Large intestine (tissue), 3 donors: ENCODE measurements around the gene PATL2. TPM values are rescaled to one million over a fixed set of nuclear protein-coding genes. Genes with fewer than 3 reads are reported as not detected.

ENCODE experiments used
- DNase-seq, 2 donors: peaks; one replicate each; pipeline versions ENCODE4 v3.0.0 to v3.0.0-alpha.2; 2013
- H3K27ac ChIP-seq: one replicate; pipeline ENCODE4 v1.5.1; 2013; ENCODE audit warnings: low read length
- H3K27me3 ChIP-seq: 2 replicates; pipeline ENCODE4 v1.6.1; 2013; ENCODE audit warnings: low read length; ENCODE audit not compliant: control insufficient read depth, insufficient read depth
- H3K36me3 ChIP-seq: 2 replicates; pipeline ENCODE4 v1.6.1; 2013; ENCODE audit warnings: low read length; ENCODE audit not compliant: control insufficient read depth, insufficient read depth
- H3K4me1 ChIP-seq: one replicate; pipeline ENCODE4 v1.6.1; 2013; ENCODE audit warnings: low read length; ENCODE audit not compliant: control insufficient read depth, insufficient read depth
- H3K4me3 ChIP-seq: one replicate; pipeline ENCODE4 v1.5.1; 2013; ENCODE audit warnings: low read length
- H3K9me3 ChIP-seq: one replicate; pipeline ENCODE4 v1.6.1; 2013; ENCODE audit warnings: mild to moderate bottlenecking, low read depth, low read length, moderate library complexity; ENCODE audit not compliant: control insufficient read depth
- WGBS: methylation state at CpG from one replicate; pipeline ENCODE4 v1.1.5; 2013; ENCODE audit warnings: low lambda C conversion rate; ENCODE audit not compliant: insufficient coverage; 5-methylcytosine and 5-hydroxymethylcytosine counted together
- polyA plus RNA-seq: library from polyadenylated mRNA; unstranded; fragments of 120-200 nt; gene quantifications from one replicate; pipeline ENCODE4 v1.2.1, GENCODE V29; 2013

Gene PATL2
- polyA plus RNA-seq, 1 donor = 2.3 TPM

DNA sequence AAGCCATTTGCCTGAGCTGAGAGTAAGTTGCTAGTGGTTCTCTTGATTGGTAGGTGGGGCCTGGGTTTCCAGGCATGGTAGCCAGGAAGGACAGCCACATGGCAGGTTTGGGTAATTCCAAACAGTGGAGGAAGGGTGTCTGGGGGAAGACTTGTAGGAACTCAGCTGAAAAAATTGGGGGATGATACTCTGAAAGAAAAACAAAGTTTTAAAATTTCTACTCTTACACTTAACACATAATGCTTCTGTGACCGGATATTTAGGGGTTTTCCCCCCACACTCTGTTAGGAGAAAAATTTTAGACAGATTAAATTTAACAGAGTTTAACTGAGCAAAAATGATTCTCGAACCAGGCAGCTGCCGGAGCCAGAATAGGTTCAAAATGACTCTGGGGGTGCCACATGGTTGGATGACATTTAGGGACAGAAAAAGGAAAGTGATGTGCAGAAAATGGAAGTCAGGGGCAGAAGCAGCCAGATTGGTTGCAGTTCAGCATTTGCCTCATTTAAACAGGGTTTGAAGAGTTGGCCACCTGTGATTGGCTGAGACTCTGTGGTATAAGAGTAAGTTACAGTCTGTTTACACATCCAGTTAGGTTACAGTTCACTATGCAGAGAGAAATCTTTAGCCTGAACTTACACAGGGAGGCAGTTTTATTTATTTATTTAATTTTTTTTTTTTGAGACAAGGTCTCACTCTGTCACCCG, 8.3 kb upstream of the PATL2 start:
- no peaks in the 10 kb centered on the region for H3K4me1 ChIP-seq
- no CpG with 5 or more reads among the region's 4 CpGs for WGBS
- peak in 1 of 2 donors; percentile 40 for DNase-seq
- H3K36me3 ChIP-seq = peaks cover 42% of the 10 kb centered on the region
- H3K4me3 ChIP-seq = no peak overlapping the region
- no peaks in the 10 kb centered on the region for H3K27me3 ChIP-seq
- peaks cover 7% of the 10 kb centered on the region for H3K9me3 ChIP-seq
- H3K27ac ChIP-seq = no peak overlapping the region

DNA sequence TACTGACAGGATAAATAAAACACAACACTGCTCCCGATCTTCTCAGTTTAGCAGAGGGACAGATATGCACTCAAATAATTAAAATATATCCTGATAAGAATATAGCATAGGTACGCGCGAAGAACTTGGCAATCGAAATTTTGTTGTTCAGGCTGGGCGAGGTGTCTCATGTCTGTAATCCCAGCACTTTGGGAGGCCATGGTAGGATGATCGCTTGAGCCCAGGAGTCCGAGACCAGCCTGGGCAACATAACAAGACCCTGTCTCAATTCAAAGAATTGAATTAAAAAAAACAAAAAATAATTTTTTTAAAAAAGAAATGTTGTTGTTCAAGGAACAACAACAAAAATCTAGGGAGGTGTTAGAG, 7.8 kb upstream of the PATL2 start:
- no peaks in the 10 kb centered on the region for H3K4me1 ChIP-seq
- H3K4me3 ChIP-seq = no peak overlapping the region
- 100% methylated on average over 4 of the region's 8 CpGs for WGBS
- peaks cover 7% of the 10 kb centered on the region for H3K9me3 ChIP-seq
- DNase-seq = no peak
- no peaks in the 10 kb centered on the region for H3K27me3 ChIP-seq
- H3K27ac ChIP-seq = no peak overlapping the region
- peaks cover 42% of the 10 kb centered on the region for H3K36me3 ChIP-seq

DNA sequence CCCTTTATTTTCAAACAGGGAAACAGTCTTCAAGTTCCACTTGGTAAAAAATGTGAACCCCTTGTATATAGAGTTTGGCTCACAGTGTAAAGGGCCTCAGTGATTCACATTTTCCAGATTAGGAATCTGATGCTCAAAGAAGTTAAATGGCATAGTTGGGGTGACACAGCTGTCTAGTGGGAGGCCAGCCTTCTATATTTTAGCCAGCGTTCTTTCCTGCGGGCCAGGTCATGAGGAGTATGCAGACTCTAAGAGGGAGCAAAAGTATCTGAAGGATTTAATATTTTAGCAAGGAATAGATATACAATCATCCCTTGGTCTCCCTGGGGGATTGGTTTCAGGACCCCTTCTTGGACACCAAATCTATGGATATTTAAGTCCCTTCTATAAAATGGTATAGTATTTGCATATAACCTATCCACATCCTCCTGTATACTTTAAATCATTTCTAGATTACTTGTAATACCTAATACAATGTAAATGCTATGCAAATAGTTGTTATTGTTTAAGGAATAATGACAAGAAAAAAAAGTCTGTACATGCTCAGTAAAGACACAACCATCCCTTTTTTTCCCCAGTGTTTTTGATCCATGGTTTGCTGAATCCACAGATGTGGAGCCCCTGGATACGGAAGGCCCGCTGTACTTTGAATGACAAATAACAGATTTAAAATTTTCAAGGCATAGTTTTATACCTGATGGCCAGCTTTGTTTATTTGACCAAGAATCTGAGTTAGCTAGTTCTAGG, 7.2 kb upstream of the PATL2 start:
- Histone ChIP-seq H3K4me3 (no peak overlapping the region), H3K27ac (no peak overlapping the region), H3K36me3 (peaks cover 42% of the 10 kb centered on the region), H3K27me3 (no peaks in the 10 kb centered on the region), H3K4me1 (no peaks in the 10 kb centered on the region), H3K9me3 (peaks cover 7% of the 10 kb centered on the region)
- WGBS = no CpG with 5 or more reads among the region's 4 CpGs
- no peak for DNase-seq

DNA sequence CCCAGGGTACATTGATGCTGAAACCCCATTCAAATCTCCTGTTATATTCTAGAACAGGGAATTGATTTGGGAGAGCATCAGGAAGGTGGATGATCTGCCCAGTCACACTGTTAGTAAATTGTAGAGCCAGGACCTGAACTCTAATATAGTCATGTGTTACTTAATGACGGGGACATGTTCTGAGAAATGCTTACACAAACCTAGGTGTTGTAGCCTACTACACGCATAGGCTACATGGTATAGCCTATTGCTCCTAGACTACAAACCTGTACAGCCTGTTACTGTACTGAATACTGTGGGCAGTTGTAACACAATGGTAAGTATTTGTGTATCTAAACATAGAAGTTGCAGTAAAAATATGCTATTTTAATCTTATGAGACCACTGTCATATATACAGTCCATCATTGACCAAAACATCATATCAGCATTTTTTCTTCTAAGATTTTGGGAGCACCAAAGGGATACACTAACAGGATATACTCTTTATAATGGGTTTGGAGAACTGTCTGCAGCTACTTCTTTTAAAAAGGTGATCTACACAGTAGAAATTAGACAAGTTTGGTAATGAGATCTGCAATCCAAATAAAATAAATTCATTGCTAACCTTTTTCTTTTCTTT, 6.0 kb upstream of the PATL2 start:
- H3K4me1 ChIP-seq = peaks cover 4% of the 10 kb centered on the region
- H3K9me3 ChIP-seq = peaks cover 7% of the 10 kb centered on the region
- peaks cover 42% of the 10 kb centered on the region for H3K36me3 ChIP-seq
- no peak overlapping the region for H3K4me3 ChIP-seq
- no peak for DNase-seq
- no CpG with 5 or more reads among the region's 2 CpGs for WGBS
- no peak overlapping the region for H3K27ac ChIP-seq
- no peaks in the 10 kb centered on the region for H3K27me3 ChIP-seq

DNA sequence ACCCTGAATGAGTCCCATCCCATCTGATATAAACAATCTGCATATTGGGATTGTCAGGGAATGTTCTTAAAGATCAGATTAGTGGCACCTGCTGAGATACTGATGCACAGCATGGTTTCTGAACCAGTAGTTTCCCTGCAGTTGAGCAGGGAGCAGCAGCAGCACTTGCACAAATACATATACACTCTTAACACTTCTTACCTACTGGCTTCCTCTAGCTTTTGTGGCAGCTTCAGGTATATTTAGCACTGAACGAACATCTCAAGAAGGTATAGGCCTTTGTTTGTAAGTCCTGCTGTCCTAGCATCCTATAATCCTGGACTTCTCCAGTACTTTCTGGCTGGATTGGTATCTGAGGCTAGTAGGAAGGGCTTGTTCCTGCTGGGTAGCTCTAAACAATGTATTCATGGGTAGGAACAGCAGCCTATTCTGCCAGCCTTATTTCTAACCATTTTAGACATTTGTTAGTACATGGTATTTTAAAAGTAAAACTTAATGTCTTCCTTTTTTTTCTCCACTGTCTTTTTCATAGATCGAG, 4.7 kb upstream of the PATL2 start:
- no CpG with 5 or more reads among the region's 2 CpGs for WGBS
- H3K4me3 ChIP-seq = no peak overlapping the region

DNA sequence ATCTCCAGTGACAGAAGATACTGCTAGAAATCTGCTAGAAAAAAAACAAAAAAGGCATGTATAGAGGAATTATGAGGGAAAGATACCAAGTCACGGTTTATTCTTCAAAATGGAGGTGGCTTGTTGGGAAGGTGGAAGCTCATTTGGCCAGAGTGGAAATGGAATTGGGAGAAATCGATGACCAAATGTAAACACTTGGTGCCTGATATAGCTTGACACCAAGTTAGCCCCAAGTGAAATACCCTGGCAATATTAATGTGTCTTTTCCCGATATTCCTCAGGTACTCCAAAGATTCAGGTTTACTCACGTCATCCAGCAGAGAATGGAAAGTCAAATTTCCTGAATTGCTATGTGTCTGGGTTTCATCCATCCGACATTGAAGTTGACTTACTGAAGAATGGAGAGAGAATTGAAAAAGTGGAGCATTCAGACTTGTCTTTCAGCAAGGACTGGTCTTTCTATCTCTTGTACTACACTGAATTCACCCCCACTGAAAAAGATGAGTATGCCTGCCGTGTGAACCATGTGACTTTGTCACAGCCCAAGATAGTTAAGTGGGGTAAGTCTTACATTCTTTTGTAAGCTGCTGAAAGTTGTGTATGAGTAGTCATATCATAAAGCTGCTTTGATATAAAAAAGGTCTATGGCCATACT, 4.1 kb upstream of the PATL2 start:
- Histone ChIP-seq H3K36me3 (peaks cover 42% of the 10 kb centered on the region), H3K4me3 (no peak overlapping the region), H3K27ac (no peak overlapping the region), H3K27me3 (no peaks in the 10 kb centered on the region), H3K4me1 (peaks cover 5% of the 10 kb centered on the region), H3K9me3 (peaks cover 7% of the 10 kb centered on the region)
- WGBS = 93% methylated on average over 3 of the region's 6 CpGs
- no peak for DNase-seq

More for the DNA sequence above, 4.7 kb upstream of the PATL2 start:
- Histone ChIP-seq H3K9me3 (peaks cover 7% of the 10 kb centered on the region), H3K36me3 (peaks cover 42% of the 10 kb centered on the region), H3K27me3 (no peaks in the 10 kb centered on the region), H3K27ac (no peak overlapping the region), H3K4me1 (peaks cover 4% of the 10 kb centered on the region)
- no peak for DNase-seq

DNA sequence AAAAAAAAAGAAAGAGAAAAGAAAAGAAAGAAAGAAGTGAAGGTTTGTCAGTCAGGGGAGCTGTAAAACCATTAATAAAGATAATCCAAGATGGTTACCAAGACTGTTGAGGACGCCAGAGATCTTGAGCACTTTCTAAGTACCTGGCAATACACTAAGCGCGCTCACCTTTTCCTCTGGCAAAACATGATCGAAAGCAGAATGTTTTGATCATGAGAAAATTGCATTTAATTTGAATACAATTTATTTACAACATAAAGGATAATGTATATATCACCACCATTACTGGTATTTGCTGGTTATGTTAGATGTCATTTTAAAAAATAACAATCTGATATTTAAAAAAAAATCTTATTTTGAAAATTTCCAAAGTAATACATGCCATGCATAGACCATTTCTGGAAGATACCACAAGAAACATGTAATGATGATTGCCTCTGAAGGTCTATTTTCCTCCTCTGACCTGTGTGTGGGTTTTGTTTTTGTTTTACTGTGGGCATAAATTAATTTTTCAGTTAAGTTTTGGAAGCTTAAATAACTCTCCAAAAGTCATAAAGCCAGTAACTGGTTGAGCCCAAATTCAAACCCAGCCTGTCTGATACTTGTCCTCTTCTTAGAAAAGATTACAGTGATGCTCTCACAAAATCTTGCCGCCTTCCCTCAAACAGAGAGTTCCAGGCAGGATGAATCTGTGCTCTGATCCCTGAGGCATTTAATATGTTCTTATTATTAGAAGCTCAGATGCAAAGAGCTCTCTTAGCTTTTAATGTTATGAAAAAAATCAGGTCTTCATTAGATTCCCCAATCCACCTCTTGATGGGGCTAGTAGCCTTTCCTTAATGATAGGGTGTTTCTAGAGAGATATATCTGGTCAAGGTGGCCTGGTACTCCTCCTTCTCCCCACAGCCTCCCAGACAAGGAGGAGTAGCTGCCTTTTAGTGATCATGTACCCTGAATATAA, 2.2 kb upstream of the PATL2 start:
- Histone ChIP-seq H3K9me3 (peaks cover 7% of the 10 kb centered on the region), H3K27ac (peak overlapping the region; percentile 100), H3K4me1 (peaks cover 12% of the 10 kb centered on the region), H3K4me3 (peak overlapping the region; percentile 95), H3K27me3 (no peaks in the 10 kb centered on the region), H3K36me3 (peaks cover 34% of the 10 kb centered on the region)
- peak in 1 of 2 donors; percentile 18 for DNase-seq
- WGBS = no CpG with 5 or more reads among the region's 5 CpGs

DNA sequence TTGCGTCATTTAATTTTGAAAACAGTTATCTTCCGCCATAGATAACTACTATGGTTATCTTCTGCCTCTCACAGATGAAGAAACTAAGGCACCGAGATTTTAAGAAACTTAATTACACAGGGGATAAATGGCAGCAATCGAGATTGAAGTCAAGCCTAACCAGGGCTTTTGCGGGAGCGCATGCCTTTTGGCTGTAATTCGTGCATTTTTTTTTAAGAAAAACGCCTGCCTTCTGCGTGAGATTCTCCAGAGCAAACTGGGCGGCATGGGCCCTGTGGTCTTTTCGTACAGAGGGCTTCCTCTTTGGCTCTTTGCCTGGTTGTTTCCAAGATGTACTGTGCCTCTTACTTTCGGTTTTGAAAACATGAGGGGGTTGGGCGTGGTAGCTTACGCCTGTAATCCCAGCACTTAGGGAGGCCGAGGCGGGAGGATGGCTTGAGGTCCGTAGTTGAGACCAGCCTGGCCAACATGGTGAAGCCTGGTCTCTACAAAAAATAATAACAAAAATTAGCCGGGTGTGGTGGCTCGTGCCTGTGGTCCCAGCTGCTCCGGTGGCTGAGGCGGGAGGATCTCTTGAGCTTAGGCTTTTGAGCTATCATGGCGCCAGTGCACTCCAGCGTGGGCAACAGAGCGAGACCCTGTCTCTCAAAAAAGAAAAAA, 1.4 kb upstream of the PATL2 start:
- Histone ChIP-seq H3K27ac (peak overlapping the region; percentile 100), H3K36me3 (peaks cover 28% of the 10 kb centered on the region), H3K9me3 (peaks cover 4% of the 10 kb centered on the region), H3K27me3 (no peaks in the 10 kb centered on the region), H3K4me1 (peaks cover 19% of the 10 kb centered on the region), H3K4me3 (peak overlapping the region; percentile 95)
- 66% methylated on average over 7 of the region's 24 CpGs for WGBS
- DNase-seq = peak; percentile 82 to 87

DNA sequence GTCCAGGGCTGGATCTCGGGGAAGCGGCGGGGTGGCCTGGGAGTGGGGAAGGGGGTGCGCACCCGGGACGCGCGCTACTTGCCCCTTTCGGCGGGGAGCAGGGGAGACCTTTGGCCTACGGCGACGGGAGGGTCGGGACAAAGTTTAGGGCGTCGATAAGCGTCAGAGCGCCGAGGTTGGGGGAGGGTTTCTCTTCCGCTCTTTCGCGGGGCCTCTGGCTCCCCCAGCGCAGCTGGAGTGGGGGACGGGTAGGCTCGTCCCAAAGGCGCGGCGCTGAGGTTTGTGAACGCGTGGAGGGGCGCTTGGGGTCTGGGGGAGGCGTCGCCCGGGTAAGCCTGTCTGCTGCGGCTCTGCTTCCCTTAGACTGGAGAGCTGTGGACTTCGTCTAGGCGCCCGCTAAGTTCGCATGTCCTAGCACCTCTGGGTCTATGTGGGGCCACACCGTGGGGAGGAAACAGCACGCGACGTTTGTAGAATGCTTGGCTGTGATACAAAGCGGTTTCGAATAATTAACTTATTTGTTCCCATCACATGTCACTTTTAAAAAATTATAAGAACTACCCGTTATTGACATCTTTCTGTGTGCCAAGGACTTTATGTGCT, 721 bp upstream of the PATL2 start:
- H3K4me1 ChIP-seq = peaks cover 22% of the 10 kb centered on the region
- peaks cover 22% of the 10 kb centered on the region for H3K36me3 ChIP-seq
- peak overlapping the region; percentile 100 for H3K27ac ChIP-seq
- H3K27me3 ChIP-seq = no peaks in the 10 kb centered on the region
- H3K9me3 ChIP-seq = peaks cover 2% of the 10 kb centered on the region
- H3K4me3 ChIP-seq = peak overlapping the region; percentile 95
- peak; percentile 63 to 87 for DNase-seq
- WGBS = 0% methylated on average over 1 of the region's 46 CpGs
